Esophagus muscularis mucosa (tissue), 4 donors: ENCODE results near the gene LHX3. TPM values are rescaled to one million over a fixed set of nuclear protein-coding genes. Genes with fewer than 3 reads are reported as not detected.

Experiments used
- DNase-seq: peaks from one replicate; pipeline ENCODE4 v3.0.0-alpha.2; 2017; ENCODE audit errors: extremely low spot score
- H3K27ac ChIP-seq, 4 donors: fragments of 200-600 bp; sonication (generic); replicated peaks in 1 of 4; 1 replicate in 3 of 4; 2 replicates in 1 of 4; pipeline ENCODE4 v1.5.1; 2016 to 2019; ENCODE audit warnings: mild to moderate bottlenecking in 1 of 4
- H3K27me3 ChIP-seq, 4 donors: fragments of 200-600 bp; sonication (generic); one replicate each; pipeline versions ENCODE4 v1.5.1 to v1.6.0; 2016 to 2019
- H3K36me3 ChIP-seq, 4 donors: fragments of 200-600 bp; sonication (generic); one replicate each; pipeline ENCODE4 v1.5.1; 2016 to 2019
- H3K4me1 ChIP-seq, 4 donors: fragments of 200-600 bp; sonication (generic); one replicate each; pipeline ENCODE4 v1.5.1; 2016 to 2019
- H3K4me3 ChIP-seq, 4 donors: fragments of 200-600 bp; sonication (generic); 1 replicate in 2 of 4; 2 replicates in 2 of 4; pipeline ENCODE4 v1.5.1; 2016 to 2019; ENCODE audit warnings: mild to moderate bottlenecking in 4 of 4, moderate library complexity in 1 of 4
- H3K9me3 ChIP-seq, 4 donors: fragments of 200-600 bp; sonication (generic); 1 replicate in 3 of 4; 2 replicates in 1 of 4; pipeline ENCODE4 v1.5.1; 2016 to 2019
- CTCF ChIP-seq, 3 experiments: fragments of 200-600 bp in 2 of 3; fragments of 450-650 bp in 1 of 3; sonication (generic) in 2 of 3; IDR thresholded peaks; one replicate each; pipeline ENCODE4 v1.5.1; 2017 to 2019; ENCODE audit warnings: antibody characterized with exemption in 3 of 3, mild to moderate bottlenecking in 2 of 3, moderate library complexity in 1 of 3
- EP300 ChIP-seq: sonication (generic); formaldehyde crosslinking; IDR thresholded peaks from one replicate; pipeline ENCODE4 v1.6.1; 2017; ENCODE audit warnings: antibody characterized with exemption
- POLR2A ChIP-seq: fragments of 450-650 bp; IDR thresholded peaks from one replicate; pipeline ENCODE4 v1.6.1; 2017; ENCODE audit warnings: antibody characterized with exemption, moderate library complexity, mild to moderate bottlenecking, low read depth
- POLR2AphosphoS5 ChIP-seq, 2 donors: sonication (generic); formaldehyde crosslinking; IDR thresholded peaks; one replicate each; pipeline ENCODE4 v1.6.1; 2017; ENCODE audit warnings: antibody characterized with exemption in 2 of 2
- WGBS: methylation state at CpG from one replicate; pipeline ENCODE4 v1.1.5; 2018; 5-methylcytosine and 5-hydroxymethylcytosine counted together
- intact Hi-C: fragments of 100-400 bp; cut with DNase I; formaldehyde crosslinking; loops from one replicate; pipeline ENCODE4 v1.15.1; 2023
- total RNA-seq, 4 donors: library from RNA; depleted of rRNA; stranded (reverse); fragments of >200 nt; gene quantifications; one replicate each; pipeline versions ENCODE4 v1.1.0 to v1.2.1, GENCODE V29; 2016

Gene LHX3
- total RNA-seq, 4 donors from 2014 or later = not detected

- DNase-seq = no peak
- peaks cover 0 to 24% (median 11%) of the 10 kb centered on the region in 4 donors for H3K4me1 ChIP-seq
- peaks cover 0 to 100% (median 61%) of the 10 kb centered on the region in 4 donors for H3K27me3 ChIP-seq
- 2% methylated on average over 16 of the region's 51 CpGs for WGBS
- H3K4me3 ChIP-seq = no peak overlapping the region
- intact Hi-C loops = no loop called here
- no peak for TF ChIP-seq CTCF (IDR thresholded peaks at IDR 0.05)
- no peak for TF ChIP-seq POLR2AphosphoS5 (IDR thresholded peaks at IDR 0.05)
- no peak for TF ChIP-seq POLR2A
- TF ChIP-seq EP300 = no peak
- H3K27ac ChIP-seq = no peak overlapping the region
- no peaks in the 10 kb centered on the region for H3K9me3 ChIP-seq
- no peaks in the 10 kb centered on the region for H3K36me3 ChIP-seq
These were observed 12.4 kb downstream of the LHX3 start for GRCh38 chr9:136192289-136193126.

- WGBS = 12% methylated on average over 9 of the region's 9 CpGs
- TF ChIP-seq POLR2A (no peak), CTCF (IDR thresholded peaks at IDR 0.05) (no peak), POLR2AphosphoS5 (IDR thresholded peaks at IDR 0.05) (no peak), EP300 (no peak)
- no peaks in the 10 kb centered on the region for H3K36me3 ChIP-seq
- H3K9me3 ChIP-seq = no peaks in the 10 kb centered on the region
- intact Hi-C loops = no loop called here
- H3K4me1 ChIP-seq = peaks cover 0 to 24% (median 11%) of the 10 kb centered on the region in 4 donors
- no peak overlapping the region for H3K27ac ChIP-seq
- H3K27me3 ChIP-seq = peaks cover 0 to 100% (median 56%) of the 10 kb centered on the region in 4 donors
- no peak for DNase-seq
- H3K4me3 ChIP-seq = no peak overlapping the region
These were observed 13.0 kb downstream of the LHX3 start for GRCh38 chr9:136191960-136192286.

- Histone ChIP-seq H3K27ac (no peak overlapping the region), H3K36me3 (no peaks in the 10 kb centered on the region), H3K4me3 (no peak overlapping the region), H3K9me3 (no peaks in the 10 kb centered on the region), H3K4me1 (peaks cover 0 to 24% (median 11%) of the 10 kb centered on the region in 4 donors), H3K27me3 (peaks cover 0 to 100% (median 52%) of the 10 kb centered on the region in 4 donors)
- WGBS = 48% methylated on average over 25 of the region's 30 CpGs
- TF ChIP-seq POLR2AphosphoS5 (IDR thresholded peaks at IDR 0.05) (no peak), EP300 (no peak), POLR2A (no peak), CTCF (IDR thresholded peaks at IDR 0.05) (no peak)
- no peak for DNase-seq
- intact Hi-C loops = no loop called here
These were observed 13.6 kb downstream of the LHX3 start for GRCh38 chr9:136191099-136191959.

- DNase-seq = no peak
- no peaks in the 10 kb centered on the region for H3K9me3 ChIP-seq
- peaks cover 0 to 24% (median 11%) of the 10 kb centered on the region in 4 donors for H3K4me1 ChIP-seq
- no peaks in the 10 kb centered on the region for H3K36me3 ChIP-seq
- no peak overlapping the region for H3K27ac ChIP-seq
- TF ChIP-seq POLR2A (no peak), POLR2AphosphoS5 (IDR thresholded peaks at IDR 0.05) (no peak), CTCF (IDR thresholded peaks at IDR 0.05) (no peak), EP300 (no peak)
- intact Hi-C loops = no loop called here
- no peak overlapping the region for H3K4me3 ChIP-seq
- peaks cover 0 to 100% (median 48%) of the 10 kb centered on the region in 4 donors for H3K27me3 ChIP-seq
- WGBS = 67% methylated on average over 2 of the region's 11 CpGs
These were observed 14.3 kb downstream of the LHX3 start for GRCh38 chr9:136190656-136191055.
